Lower leg skin (tissue), 4 donors: ENCODE results near the gene STK10. TPM values are rescaled to one million over a fixed set of nuclear protein-coding genes. Genes with fewer than 3 reads are reported as not detected.

Source experiments
- DNase-seq, 2 donors: peaks; one replicate each; pipeline ENCODE4 v3.0.0-alpha.2; 2019; ENCODE audit warnings: low spot score in 2 of 2
- H3K4me3 ChIP-seq: fragments of 200-600 bp; sonication (generic); 2 replicates; pipeline ENCODE4 v1.5.1; 2017; ENCODE audit warnings: mild to moderate bottlenecking, low read depth; ENCODE audit not compliant: poor library complexity, severe bottlenecking
- POLR2A ChIP-seq, 2 donors: fragments of 450-650 bp; IDR thresholded peaks; one replicate each; pipeline ENCODE4 v1.6.1; 2016 to 2017; ENCODE audit warnings: antibody characterized with exemption in 2 of 2, mild to moderate bottlenecking in 1 of 2, moderate library complexity in 1 of 2
- WGBS, 2 donors: methylation state at CpG; one replicate each; pipeline ENCODE4 v1.1.5; 2018; 5-methylcytosine and 5-hydroxymethylcytosine counted together
- intact Hi-C: fragments of 100-400 bp; cut with DNase I; formaldehyde crosslinking; loops from one replicate; pipeline ENCODE4 v1.15.0; 2023; ENCODE audit warnings: low total_unique reads
- total RNA-seq, 4 donors: library from RNA; depleted of rRNA; stranded (reverse); fragments of >200 nt; gene quantifications; one replicate each; pipeline ENCODE4 v1.1.0, GENCODE V29; 2016
- TF ChIP-seq, protein P1 (sequence below), 3 donors: fragments of 450-650 bp; IDR thresholded peaks; one replicate each; pipeline ENCODE4 v1.5.1; 2016; ENCODE audit warnings: antibody characterized with exemption in 3 of 3, mild to moderate bottlenecking in 3 of 3, moderate library complexity in 2 of 3

The STK10 gene
- total RNA-seq, 4 donors from 2014 or later: 34.4 to 59.8 (median 40.7) TPM

GRCh38 chr5:172005708-172006320 lies 182.2 kb downstream of the STK10 start:
- H3K4me3 ChIP-seq: peak overlapping the region; percentile 85
- no peak for DNase-seq
- WGBS, 2 donors: 1% methylated on average over 33 to 34 of the region's 34 CpGs
- intact Hi-C loops: no loop called here
- TF ChIP-seq, protein P1, sequence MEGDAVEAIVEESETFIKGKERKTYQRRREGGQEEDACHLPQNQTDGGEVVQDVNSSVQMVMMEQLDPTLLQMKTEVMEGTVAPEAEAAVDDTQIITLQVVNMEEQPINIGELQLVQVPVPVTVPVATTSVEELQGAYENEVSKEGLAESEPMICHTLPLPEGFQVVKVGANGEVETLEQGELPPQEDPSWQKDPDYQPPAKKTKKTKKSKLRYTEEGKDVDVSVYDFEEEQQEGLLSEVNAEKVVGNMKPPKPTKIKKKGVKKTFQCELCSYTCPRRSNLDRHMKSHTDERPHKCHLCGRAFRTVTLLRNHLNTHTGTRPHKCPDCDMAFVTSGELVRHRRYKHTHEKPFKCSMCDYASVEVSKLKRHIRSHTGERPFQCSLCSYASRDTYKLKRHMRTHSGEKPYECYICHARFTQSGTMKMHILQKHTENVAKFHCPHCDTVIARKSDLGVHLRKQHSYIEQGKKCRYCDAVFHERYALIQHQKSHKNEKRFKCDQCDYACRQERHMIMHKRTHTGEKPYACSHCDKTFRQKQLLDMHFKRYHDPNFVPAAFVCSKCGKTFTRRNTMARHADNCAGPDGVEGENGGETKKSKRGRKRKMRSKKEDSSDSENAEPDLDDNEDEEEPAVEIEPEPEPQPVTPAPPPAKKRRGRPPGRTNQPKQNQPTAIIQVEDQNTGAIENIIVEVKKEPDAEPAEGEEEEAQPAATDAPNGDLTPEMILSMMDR (IDR thresholded peaks at IDR 0.05): no peak
- TF ChIP-seq POLR2A (IDR thresholded peaks at IDR 0.05): no peak

GRCh38 chr5:172004824-172005237 lies 183.2 kb downstream of the STK10 start:
- intact Hi-C loops: no loop called here
- DNase-seq: no peak
- WGBS, 2 donors: 25 to 28% methylated on average over 3 of the region's 3 CpGs
- H3K4me3 ChIP-seq: no peak overlapping the region
- TF ChIP-seq POLR2A (IDR thresholded peaks at IDR 0.05): no peak
- TF ChIP-seq, protein P1 (IDR thresholded peaks at IDR 0.05): no peak

DNA sequence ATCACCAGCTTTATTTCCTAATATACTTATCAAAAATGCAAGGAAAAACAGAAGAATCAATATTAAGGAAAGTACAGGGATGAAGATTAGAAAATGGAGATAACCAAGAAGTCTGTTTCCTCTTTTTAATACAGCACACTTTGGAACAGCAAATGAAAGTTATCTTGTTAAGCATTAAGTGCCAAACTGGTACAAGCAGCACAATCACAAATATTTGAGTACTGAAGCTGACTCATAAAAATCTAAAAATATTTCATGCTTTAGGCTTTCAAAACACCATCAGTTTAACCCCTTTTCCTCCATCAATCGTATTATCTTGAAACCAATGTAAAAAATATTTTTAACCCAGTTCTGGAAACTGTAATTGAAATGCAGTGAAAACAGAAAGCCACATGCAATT lies 184.3 kb downstream of the STK10 start:
- intact Hi-C loops: no loop called here
- DNase-seq: no peak
- 21 to 22% methylated on average over 1 of the region's 1 CpG for WGBS, 2 donors
- H3K4me3 ChIP-seq: no peak overlapping the region
- TF ChIP-seq, protein P1 (IDR thresholded peaks at IDR 0.05): no peak
- TF ChIP-seq POLR2A (IDR thresholded peaks at IDR 0.05): no peak

- 64 to 68% methylated on average over 6 of the region's 6 CpGs for WGBS, 2 donors
- intact Hi-C loops: no loop called here
- TF ChIP-seq POLR2A (IDR thresholded peaks at IDR 0.05): no peak
- TF ChIP-seq, protein P1 (IDR thresholded peaks at IDR 0.05): no peak
- DNase-seq: no peak
- H3K4me3 ChIP-seq: no peak overlapping the region
These were observed 185.0 kb downstream of the STK10 start for GRCh38 chr5:172002840-172003512.

DNA sequence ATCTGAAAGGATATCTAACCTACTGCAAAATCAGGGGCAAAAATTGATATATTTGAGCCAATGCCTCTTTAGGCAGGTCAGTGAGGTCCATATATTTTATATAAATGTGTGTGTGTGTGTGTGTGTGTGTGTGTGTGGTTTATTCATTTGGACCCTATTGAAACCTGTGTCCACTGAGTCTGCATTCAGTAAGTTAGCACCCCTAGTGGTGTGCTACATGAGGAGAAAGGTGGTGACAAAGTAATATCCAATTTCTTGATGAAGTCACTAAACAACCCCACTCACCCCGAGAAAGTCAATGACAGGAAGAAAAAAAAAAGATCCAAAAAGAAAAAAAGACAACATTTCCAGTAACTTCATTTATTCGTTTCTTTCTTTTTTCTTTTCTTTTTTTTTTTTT lies 185.7 kb downstream of the STK10 start:
- DNase-seq: no peak
- intact Hi-C loops: no loop called here
- 21 to 33% methylated on average over 2 of the region's 2 CpGs for WGBS, 2 donors
- H3K4me3 ChIP-seq: no peak overlapping the region
- TF ChIP-seq POLR2A (IDR thresholded peaks at IDR 0.05): no peak
- TF ChIP-seq, protein P1 (IDR thresholded peaks at IDR 0.05): no peak
